Stimulated activated CD4-positive, alpha-beta T cell treated with anti-CD3 and anti-CD28 coated beads, Interleukin-1b, Interleukin-23, amount 100 ng/mL, for 48 hours (primary cell): ENCODE results near the gene ZSCAN31.
A peak's percentile ranks its signal among the peaks of the same experiment; 100 is the strongest.
"Not testable (repeated sequence)": the region's sequence is repeated elsewhere in the genome, so short reads cannot be mapped to it uniquely, and the experiment has no call there.

Experiments used
- DNase-seq: peaks from one replicate; pipeline ENCODE4 v3.0.0-alpha.2; 2020

ZSCAN31 gene

GRCh38 chr6:28335564-28336283, at the start of gene ZSCAN31:
ZSCAN31 (minus strand) TSS chr6:28336148; CDS start chr6:28329683, 6,465 bp downstream.
- DNase-seq: peak; percentile 84

- DNase-seq: no peak
Measured at GRCh38 chr6:28384143-28384533, 48.2 kb upstream of the ZSCAN31 start.

GRCh38 chr6:28383235-28384142, 47.5 kb upstream of the ZSCAN31 start:
- peak; percentile 49 for DNase-seq

- no peak for DNase-seq
Measured at GRCh38 chr6:28380381-28380780, 44.4 kb upstream of the ZSCAN31 start.

- no peak for DNase-seq
Measured at GRCh38 chr6:28378644-28379043, 42.7 kb upstream of the ZSCAN31 start.

GRCh38 chr6:28377879-28378278, 41.9 kb upstream of the ZSCAN31 start:
- DNase-seq: no peak

- no peak for DNase-seq
Measured at GRCh38 chr6:28373925-28374324, 38.0 kb upstream of the ZSCAN31 start.

GRCh38 chr6:28371706-28372451, 35.9 kb upstream of the ZSCAN31 start:
- DNase-seq: no peak

- no peak for DNase-seq
Measured at GRCh38 chr6:28371280-28371679, 35.3 kb upstream of the ZSCAN31 start.

- DNase-seq: no peak
Measured at GRCh38 chr6:28370440-28370839, 34.5 kb upstream of the ZSCAN31 start.

- no peak for DNase-seq
Measured at GRCh38 chr6:28369463-28369862, 33.5 kb upstream of the ZSCAN31 start.

- no peak for DNase-seq
Measured at GRCh38 chr6:28368522-28368921, 32.6 kb upstream of the ZSCAN31 start.

- not testable (repeated sequence) for DNase-seq
Measured at GRCh38 chr6:28365590-28365989, 29.6 kb upstream of the ZSCAN31 start.

- DNase-seq: no peak
Measured at GRCh38 chr6:28360961-28361360, 25.0 kb upstream of the ZSCAN31 start.

- DNase-seq: not testable (repeated sequence)
Measured at GRCh38 chr6:28359562-28359961, 23.6 kb upstream of the ZSCAN31 start.

GRCh38 chr6:28357036-28357435, 21.1 kb upstream of the ZSCAN31 start:
- no peak for DNase-seq

- DNase-seq: no peak
Measured at GRCh38 chr6:28356666-28357020, 20.7 kb upstream of the ZSCAN31 start.

- DNase-seq: peak; percentile 49
Measured at GRCh38 chr6:28355743-28356665, 20.1 kb upstream of the ZSCAN31 start.

- no peak for DNase-seq
Measured at GRCh38 chr6:28354688-28355554, 19.0 kb upstream of the ZSCAN31 start.

GRCh38 chr6:28353981-28354676, 18.2 kb upstream of the ZSCAN31 start:
- no peak for DNase-seq

GRCh38 chr6:28353356-28353755, 17.4 kb upstream of the ZSCAN31 start:
- DNase-seq: no peak
